22Rv1 (cell line): ENCODE measurements around the gene MT1E.

Source experiments
- H3K27ac ChIP-seq: fragments of 450-650 bp; 2 replicates; pipeline ENCODE4 v1.5.1; 2017
- ZFX ChIP-seq: fragments of 450-650 bp; IDR thresholded peaks from 2 replicates; pipeline ENCODE4 v1.6.1; 2017; ENCODE audit warnings: antibody characterized with exemption, borderline replicate concordance
- TF ChIP-seq, protein P1 (sequence below): fragments of 450-650 bp; IDR thresholded peaks from 2 replicates; pipeline ENCODE4 v1.5.1; 2017; ENCODE audit warnings: mild to moderate bottlenecking

MT1E gene

DNA sequence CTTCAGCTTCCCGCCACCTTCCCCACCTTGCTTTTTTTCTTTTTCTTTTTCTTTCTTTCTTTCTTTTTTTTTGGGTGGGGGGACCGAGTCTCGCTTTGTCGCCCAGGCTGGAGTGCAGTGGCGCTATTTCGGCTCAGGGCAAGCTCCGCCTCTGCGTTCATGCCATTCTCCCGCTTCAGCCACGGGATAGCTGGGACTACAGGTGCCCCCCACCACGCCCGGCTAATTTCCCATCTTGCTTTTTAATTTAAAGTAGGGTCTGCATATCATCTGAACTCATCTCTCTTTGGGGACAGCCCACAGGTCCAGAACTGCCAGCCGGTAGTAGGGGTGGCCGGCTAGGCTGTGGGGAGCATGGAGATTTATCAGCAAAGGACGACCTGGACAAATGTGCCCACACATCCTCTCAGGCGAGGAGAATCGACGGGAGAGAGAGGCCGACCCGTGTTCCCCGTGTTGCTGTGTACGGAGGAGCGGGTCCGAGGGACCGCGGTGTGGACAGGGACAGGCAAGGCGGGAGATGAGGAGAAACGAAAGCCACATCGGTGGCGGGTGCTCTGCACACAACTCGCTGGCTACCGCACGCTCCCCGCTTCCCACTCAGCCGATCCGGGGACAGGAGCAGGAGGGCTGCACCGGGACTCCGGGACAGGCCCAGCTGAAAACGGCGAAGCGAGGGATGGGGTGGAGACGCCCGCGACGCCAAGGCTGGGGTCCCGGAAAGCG is 9.3 kb downstream of the MT1E start:
- TF ChIP-seq ZFX, result no peak
- TF ChIP-seq, protein P1, sequence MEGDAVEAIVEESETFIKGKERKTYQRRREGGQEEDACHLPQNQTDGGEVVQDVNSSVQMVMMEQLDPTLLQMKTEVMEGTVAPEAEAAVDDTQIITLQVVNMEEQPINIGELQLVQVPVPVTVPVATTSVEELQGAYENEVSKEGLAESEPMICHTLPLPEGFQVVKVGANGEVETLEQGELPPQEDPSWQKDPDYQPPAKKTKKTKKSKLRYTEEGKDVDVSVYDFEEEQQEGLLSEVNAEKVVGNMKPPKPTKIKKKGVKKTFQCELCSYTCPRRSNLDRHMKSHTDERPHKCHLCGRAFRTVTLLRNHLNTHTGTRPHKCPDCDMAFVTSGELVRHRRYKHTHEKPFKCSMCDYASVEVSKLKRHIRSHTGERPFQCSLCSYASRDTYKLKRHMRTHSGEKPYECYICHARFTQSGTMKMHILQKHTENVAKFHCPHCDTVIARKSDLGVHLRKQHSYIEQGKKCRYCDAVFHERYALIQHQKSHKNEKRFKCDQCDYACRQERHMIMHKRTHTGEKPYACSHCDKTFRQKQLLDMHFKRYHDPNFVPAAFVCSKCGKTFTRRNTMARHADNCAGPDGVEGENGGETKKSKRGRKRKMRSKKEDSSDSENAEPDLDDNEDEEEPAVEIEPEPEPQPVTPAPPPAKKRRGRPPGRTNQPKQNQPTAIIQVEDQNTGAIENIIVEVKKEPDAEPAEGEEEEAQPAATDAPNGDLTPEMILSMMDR, result no peak
- H3K27ac ChIP-seq, result no peak overlapping the region

DNA sequence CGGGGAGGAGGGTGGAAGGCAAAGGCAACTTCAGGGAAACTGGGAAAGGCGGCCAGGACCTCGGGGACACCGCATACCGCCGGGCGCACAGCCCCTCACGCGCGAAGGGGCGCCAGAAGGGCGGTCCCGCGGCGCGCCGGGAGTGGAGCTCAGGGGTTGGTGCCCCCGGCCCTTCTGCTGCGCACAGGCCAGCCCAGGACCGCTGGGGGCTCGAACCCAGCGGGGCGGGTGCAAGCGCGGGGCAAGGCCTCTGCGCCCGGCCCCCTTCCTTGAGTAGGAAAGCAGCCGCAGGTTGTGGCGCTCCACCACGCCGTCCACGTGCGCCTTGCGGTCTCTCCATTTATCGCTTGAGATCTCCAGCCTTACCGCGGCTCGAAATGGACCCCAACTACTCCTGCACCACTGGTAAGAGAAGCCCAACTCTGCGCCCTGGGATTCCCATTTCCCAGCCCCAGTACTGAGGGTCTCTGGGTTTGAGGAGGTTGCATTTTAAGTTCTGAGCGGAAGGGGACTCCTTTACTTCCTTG is 9.9 kb downstream of the MT1E start:
- H3K27ac ChIP-seq, result no peak overlapping the region
- TF ChIP-seq ZFX, result no peak
- TF ChIP-seq, protein P1, result no peak

DNA sequence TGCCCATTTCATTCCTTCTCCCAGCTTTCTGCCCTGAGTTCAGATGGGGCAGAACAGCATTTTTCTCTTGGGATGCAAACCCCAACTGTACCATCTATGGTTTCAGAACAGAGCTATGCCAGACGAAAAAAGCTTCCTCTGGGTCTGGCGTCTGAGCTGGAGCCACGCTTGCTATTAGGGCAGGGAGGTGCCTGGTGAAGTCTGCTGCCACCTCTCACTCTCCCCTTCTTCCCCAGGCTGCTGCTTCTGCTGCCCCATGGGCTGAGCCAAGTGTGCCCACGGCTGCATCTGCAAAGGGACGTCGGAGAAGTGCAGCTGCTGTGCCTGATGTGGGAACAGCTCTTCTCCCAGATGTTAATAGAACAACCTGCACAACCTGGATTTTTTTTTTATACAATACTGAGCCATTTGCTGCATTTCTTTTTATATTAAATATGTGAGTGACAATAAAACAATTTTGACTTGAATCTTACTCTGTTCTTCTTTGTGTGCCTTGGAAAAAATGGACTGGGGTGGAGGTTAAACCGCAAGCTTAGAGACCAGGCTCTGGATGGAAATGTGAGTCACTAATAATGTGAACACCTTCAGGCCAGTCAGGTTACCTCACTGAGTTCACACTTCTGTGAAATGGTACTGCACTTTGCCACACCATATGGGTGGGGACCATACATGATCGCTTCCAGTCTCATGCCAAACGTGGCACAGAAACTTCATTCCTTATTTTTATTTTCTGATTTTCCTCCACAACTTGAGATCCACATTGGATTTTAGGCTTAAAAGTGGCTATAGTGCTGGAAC is 11.2 kb downstream of the MT1E start:
- H3K27ac ChIP-seq, result no peak overlapping the region
- TF ChIP-seq, protein P1, result no peak
- TF ChIP-seq ZFX, result no peak

DNA sequence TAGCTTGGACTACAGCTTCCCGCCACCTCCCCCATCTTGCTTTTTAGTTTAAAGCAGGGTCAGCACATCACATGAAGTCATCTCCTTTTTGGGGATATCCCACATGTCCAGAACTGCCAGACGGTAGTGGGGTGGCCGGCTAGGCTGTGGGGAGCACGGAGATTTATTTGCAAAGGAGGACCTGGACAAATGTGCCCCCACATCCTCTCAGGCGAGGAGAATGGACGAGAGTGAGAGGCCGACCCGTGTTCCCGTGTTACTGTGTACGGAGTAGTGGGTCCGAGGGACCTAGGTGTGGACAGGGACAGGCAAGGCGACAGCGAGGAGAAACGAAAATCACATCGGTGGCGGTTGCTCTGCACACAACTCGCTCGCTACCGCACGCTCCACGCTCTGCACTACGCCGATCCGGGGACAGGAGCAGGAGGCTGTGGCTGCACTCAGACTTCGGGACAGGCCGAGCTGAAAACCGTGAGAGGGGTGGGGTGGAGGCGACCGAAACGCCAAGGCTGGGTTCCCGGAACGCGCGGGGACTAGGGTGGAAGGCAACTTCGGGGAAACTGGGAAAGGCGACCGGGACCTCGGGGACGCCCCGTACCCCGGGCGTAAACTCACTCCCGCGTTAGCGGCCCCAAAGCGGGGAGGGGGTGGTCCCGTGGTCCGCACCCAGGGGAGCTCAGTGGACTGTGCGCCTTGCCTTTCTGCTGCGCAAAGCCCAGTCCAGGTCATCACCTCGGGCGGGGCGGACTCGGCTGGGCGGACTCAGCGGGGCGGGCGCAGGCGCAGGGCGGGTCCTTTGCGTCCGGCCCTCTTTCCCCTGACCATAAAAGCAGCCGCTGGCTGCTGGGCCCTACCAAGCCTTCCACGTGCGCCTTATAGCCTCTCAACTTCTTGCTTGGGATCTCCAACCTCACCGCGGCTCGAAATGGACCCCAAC is 12.5 kb downstream of the MT1E start, which contains the start of gene MT1A:
Gene MT1A, plus strand, starts transcription at position 853 of the 937 bp plus-strand sequence. Its CDS starts 73 bp downstream, at position 926.
- TF ChIP-seq ZFX, result no peak
- TF ChIP-seq, protein P1, result no peak
- no peak within 1 kb of the TSS for H3K27ac ChIP-seq

DNA sequence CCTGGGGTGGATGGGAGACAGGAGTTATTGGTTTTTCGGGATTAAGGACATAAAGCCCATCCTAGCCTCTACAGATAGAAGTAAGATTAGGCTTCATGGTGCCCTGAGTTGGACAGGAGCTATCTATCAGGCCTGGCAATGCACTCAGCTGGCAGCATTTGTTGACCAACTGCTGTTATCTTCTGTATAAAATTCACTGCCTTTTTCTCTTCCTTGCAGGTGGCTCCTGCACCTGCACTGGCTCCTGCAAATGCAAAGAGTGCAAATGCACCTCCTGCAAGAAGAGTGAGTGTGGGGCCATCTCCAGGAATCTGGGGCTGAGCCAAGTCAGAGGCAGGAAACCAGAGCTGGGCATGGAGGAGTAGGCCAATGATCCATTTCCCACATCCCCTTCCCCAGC is 13.5 kb downstream of the MT1E start:
- H3K27ac ChIP-seq, result no peak overlapping the region
- TF ChIP-seq, protein P1, result no peak
- no peak for TF ChIP-seq ZFX

DNA sequence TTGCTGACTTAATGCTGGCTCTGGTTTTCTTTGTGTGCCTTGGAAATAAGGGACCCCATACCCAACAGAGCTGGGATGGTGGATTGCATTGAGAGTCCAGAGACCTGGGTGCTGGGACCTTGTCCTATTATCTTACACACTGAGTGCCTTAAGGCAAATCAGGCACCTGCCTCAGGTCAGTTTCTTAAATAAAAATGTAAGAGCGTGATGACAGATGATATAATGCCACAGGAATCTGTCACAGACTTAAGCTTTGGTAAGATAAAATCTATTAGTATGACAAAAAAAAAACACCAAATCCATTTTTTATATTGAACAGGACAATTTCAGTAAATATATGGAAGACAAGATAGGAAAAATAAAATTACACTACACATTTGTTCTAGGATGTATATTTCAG is 14.5 kb downstream of the MT1E start:
- no peak overlapping the region for H3K27ac ChIP-seq
- TF ChIP-seq ZFX, result no peak
- TF ChIP-seq, protein P1, result no peak
